Measurements from ENCODE around the gene RCL1. TPM values are rescaled to one million over a fixed set of nuclear protein-coding genes. Genes with fewer than 3 reads are reported as not detected.
"Not testable (repeated sequence)": the region's sequence is repeated elsewhere in the genome, so short reads cannot be mapped to it uniquely, and the experiment has no call there.

The RCL1 gene
- total RNA-seq, 1 donor from 2014 or later = 34.5 TPM

DNA sequence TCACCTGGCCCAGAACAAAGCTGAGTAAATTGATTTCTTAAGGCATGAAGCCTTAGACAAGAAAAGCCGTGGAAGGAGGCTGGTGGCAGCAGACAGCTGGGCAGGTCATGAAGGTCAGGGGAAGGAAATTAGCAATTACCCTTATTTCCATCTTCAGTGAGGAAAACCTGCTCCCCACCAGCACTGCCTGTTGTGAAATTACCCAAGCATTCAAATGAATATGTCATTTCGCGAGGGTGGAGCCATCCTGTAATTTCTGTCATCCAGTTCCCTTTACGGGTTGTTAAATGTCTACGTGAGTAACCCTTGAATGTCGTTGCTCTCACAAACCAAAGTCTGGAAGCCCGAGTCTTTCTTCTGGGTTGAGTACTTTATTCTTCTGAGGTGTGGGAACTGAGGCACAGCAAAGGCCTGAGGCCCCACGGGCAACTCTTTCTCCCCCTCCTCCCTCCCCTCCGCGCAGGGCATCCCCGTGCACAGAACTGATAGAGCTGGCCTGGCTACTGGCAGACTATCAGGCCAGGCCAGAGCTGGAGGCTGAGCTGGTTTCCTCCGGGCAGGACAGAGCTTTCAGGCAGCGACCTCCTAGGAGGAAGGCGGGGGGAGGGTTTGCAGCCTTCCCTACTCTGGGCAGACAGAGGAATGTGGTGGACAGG lies 29.7 kb upstream of the RCL1 start:
- peak overlapping the region; percentile 63 for H3K4me3 Mint-ChIP-seq (ENCODE audit: low read depth)
- no peak for DNase-seq (ENCODE audit: low spot score)
- intact Hi-C loops (cut with micrococcal nuclease) = loop anchor here (1.0 to 5.0 kb wide), 6 partner anchors 70 to 838 kb away; partner anchors contain the start of gene PLGRKT
- H3K36me3 Mint-ChIP-seq (ENCODE audit: low read depth) = no peaks in the 10 kb centered on the region
- peak overlapping the region; percentile 78 for H3K27ac Mint-ChIP-seq
- no peaks in the 10 kb centered on the region for H3K9me3 Mint-ChIP-seq
- peaks cover 12% of the 10 kb centered on the region for H3K4me1 Mint-ChIP-seq (ENCODE audit: low read depth)
- H3K27me3 Mint-ChIP-seq (ENCODE audit: low read depth) = peaks cover 7% of the 10 kb centered on the region

- Mint-ChIP-seq H3K4me3 (ENCODE audit: low read depth) (no peak overlapping the region), H3K36me3 (ENCODE audit: low read depth) (no peaks in the 10 kb centered on the region), H3K4me1 (ENCODE audit: low read depth) (peaks cover 13% of the 10 kb centered on the region), H3K27ac (no peak overlapping the region), H3K9me3 (no peaks in the 10 kb centered on the region), H3K27me3 (ENCODE audit: low read depth) (peaks cover 7% of the 10 kb centered on the region)
- intact Hi-C loops (cut with micrococcal nuclease) = loop anchor here (5.0 kb wide), 2 partner anchors 303 to 673 kb away; partner anchors contain the start of gene PLGRKT
- DNase-seq (ENCODE audit: low spot score) = no peak
Observed at GRCh38 chr9:4764033-4764432, 28.7 kb upstream of the RCL1 start.

DNA sequence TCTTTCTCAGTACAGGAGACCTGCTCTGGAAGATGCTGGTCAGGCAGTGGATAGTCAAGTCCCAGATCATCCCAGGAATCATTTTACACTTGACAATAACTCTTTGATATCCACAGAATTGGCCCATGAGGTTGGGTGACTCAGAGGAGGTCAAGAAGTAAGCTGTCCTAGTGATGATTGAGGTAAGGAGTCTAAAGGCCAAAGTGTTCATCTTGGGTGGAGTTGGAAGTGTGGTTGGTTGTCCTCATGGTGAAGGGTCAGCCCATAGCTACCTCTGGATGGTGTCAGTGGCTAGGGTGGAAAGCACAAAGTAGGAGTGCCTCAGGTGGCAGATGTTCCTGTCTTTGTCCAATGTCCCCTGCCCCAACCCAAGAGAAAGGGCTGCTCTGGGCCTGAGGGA lies 24.1 kb upstream of the RCL1 start:
- DNase-seq (ENCODE audit: low spot score) = no peak
- Mint-ChIP-seq H3K36me3 (ENCODE audit: low read depth) (no peaks in the 10 kb centered on the region), H3K27me3 (ENCODE audit: low read depth) (no peaks in the 10 kb centered on the region), H3K4me3 (ENCODE audit: low read depth) (no peak overlapping the region), H3K9me3 (no peaks in the 10 kb centered on the region), H3K4me1 (ENCODE audit: low read depth) (peaks cover 12% of the 10 kb centered on the region), H3K27ac (no peak overlapping the region)
- intact Hi-C loops (cut with micrococcal nuclease) = no loop called here

GRCh38 chr9:4769321-4770080 lies 23.2 kb upstream of the RCL1 start:
- DNase-seq (ENCODE audit: low spot score) = no peak
- intact Hi-C loops (cut with micrococcal nuclease) = no loop called here
- no peaks in the 10 kb centered on the region for H3K27me3 Mint-ChIP-seq (ENCODE audit: low read depth)
- H3K36me3 Mint-ChIP-seq (ENCODE audit: low read depth) = no peaks in the 10 kb centered on the region
- no peaks in the 10 kb centered on the region for H3K9me3 Mint-ChIP-seq
- H3K4me1 Mint-ChIP-seq (ENCODE audit: low read depth) = peaks cover 12% of the 10 kb centered on the region
- no peak overlapping the region for H3K4me3 Mint-ChIP-seq (ENCODE audit: low read depth)
- H3K27ac Mint-ChIP-seq = no peak overlapping the region

DNA sequence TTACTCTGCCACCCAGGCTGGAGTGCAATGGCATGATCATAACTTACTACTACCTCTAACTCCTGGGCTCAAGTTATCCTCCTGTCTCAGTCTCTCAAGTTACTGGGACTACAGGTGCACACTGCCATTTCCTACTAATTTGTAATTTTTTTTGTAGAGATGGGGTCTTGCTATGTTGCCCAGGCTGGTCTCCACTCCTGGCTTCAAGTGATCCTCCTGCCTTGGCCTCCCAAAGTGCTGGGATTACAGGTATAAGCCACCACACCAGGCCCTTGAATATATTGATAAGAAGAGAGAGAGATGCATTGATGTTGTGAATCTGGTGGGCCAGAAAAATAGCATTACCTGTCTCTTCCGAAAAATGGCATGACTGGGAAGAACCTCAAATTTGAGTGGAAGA lies 21.0 kb upstream of the RCL1 start:
- H3K4me1 Mint-ChIP-seq (ENCODE audit: low read depth) = peaks cover 12% of the 10 kb centered on the region

DNA sequence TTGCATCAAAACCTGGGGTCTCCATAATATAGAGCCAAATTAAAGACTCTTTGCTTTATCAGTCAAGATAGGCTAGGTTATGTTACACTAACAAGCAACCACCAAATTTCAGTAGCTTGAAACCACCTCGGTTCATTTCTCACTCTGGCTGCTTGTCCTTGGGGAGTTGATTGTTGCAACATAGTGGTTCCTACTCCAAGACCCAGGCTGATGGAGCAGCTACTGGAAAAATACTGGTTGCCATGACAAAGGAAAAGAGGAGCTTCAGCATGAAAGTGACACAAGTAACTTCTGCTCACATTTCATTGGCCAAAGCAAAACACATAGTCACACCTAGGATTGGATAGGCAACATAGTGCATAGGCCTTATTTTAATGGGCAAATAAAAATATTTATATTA lies 18.5 kb upstream of the RCL1 start:
- Mint-ChIP-seq H3K4me1 (ENCODE audit: low read depth) (peaks cover 10% of the 10 kb centered on the region), H3K27me3 (ENCODE audit: low read depth) (no peaks in the 10 kb centered on the region), H3K4me3 (ENCODE audit: low read depth) (no peak overlapping the region), H3K27ac (no peak overlapping the region), H3K36me3 (ENCODE audit: low read depth) (no peaks in the 10 kb centered on the region), H3K9me3 (no peaks in the 10 kb centered on the region)
- intact Hi-C loops (cut with micrococcal nuclease) = no loop called here
- DNase-seq (ENCODE audit: low spot score) = no peak

More for the DNA sequence above, 21.0 kb upstream of the RCL1 start:
- no peak for DNase-seq (ENCODE audit: low spot score)
- no peaks in the 10 kb centered on the region for H3K36me3 Mint-ChIP-seq (ENCODE audit: low read depth)
- intact Hi-C loops (cut with micrococcal nuclease) = no loop called here
- no peaks in the 10 kb centered on the region for H3K27me3 Mint-ChIP-seq (ENCODE audit: low read depth)
- no peaks in the 10 kb centered on the region for H3K9me3 Mint-ChIP-seq
- no peak overlapping the region for H3K4me3 Mint-ChIP-seq (ENCODE audit: low read depth)
- no peak overlapping the region for H3K27ac Mint-ChIP-seq

DNA sequence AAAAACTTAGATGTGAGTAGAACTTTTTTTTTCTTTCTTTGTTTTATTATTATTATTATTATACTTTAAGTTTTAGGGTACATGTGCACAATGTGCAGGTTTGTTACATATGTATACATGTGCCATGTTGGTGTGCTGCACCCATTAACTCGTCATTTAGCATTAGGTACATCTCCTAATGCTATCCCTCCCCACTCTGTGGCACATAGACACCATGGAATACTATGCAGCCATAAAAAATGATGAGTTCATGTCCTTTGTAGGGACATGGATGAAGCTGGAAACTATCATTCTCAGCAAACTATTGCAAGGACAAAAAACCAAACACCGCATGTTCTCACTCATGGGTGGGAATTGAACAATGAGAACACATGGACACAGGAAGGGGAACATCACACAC lies 17.8 kb upstream of the RCL1 start:
- intact Hi-C loops (cut with micrococcal nuclease); H3K36me3 Mint-ChIP-seq (ENCODE audit: low read depth); H3K4me3 Mint-ChIP-seq (ENCODE audit: low read depth); H3K27ac Mint-ChIP-seq; H3K4me1 Mint-ChIP-seq (ENCODE audit: low read depth); DNase-seq (ENCODE audit: low spot score); H3K27me3 Mint-ChIP-seq (ENCODE audit: low read depth); H3K9me3 Mint-ChIP-seq: not testable (repeated sequence)

GRCh38 chr9:4780651-4781050 lies 12.1 kb upstream of the RCL1 start:
- H3K4me1 Mint-ChIP-seq (ENCODE audit: low read depth) = no peaks in the 10 kb centered on the region
- H3K9me3 Mint-ChIP-seq = no peaks in the 10 kb centered on the region
- no peak for DNase-seq (ENCODE audit: low spot score)
- no peak overlapping the region for H3K4me3 Mint-ChIP-seq (ENCODE audit: low read depth)
- H3K36me3 Mint-ChIP-seq (ENCODE audit: low read depth) = no peaks in the 10 kb centered on the region
- H3K27ac Mint-ChIP-seq = no peak overlapping the region
- intact Hi-C loops (cut with micrococcal nuclease) = no loop called here
- H3K27me3 Mint-ChIP-seq (ENCODE audit: low read depth) = peaks cover 9% of the 10 kb centered on the region

- no peak overlapping the region for H3K27ac Mint-ChIP-seq
- no peaks in the 10 kb centered on the region for H3K36me3 Mint-ChIP-seq (ENCODE audit: low read depth)
- no peaks in the 10 kb centered on the region for H3K9me3 Mint-ChIP-seq
- no peak for DNase-seq (ENCODE audit: low spot score)
- no peaks in the 10 kb centered on the region for H3K4me1 Mint-ChIP-seq (ENCODE audit: low read depth)
- intact Hi-C loops (cut with micrococcal nuclease) = no loop called here
- peaks cover 9% of the 10 kb centered on the region for H3K27me3 Mint-ChIP-seq (ENCODE audit: low read depth)
- no peak overlapping the region for H3K4me3 Mint-ChIP-seq (ENCODE audit: low read depth)
Observed at GRCh38 chr9:4781408-4781807, 11.3 kb upstream of the RCL1 start.

DNA sequence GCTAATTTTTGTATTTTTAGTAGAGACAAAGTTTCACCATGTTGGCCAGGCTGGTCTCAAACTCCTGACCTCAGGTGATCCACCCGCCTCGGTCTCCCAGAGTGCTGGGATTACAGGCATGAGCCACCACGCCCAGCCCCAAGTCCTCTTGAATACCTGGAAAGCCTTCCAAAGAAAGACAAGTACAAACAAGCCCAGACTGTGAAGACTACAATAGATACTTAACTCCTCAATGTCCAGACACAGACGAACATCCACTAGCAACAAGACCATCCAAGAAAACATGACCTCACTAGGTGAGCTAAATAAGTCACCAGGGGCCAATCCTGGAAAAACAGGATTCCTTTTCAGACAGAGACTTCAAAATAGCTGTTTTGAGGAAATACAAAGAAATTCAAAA lies 9.6 kb upstream of the RCL1 start:
- H3K4me3 Mint-ChIP-seq (ENCODE audit: low read depth); H3K9me3 Mint-ChIP-seq; intact Hi-C loops (cut with micrococcal nuclease); H3K27ac Mint-ChIP-seq; H3K36me3 Mint-ChIP-seq (ENCODE audit: low read depth); H3K4me1 Mint-ChIP-seq (ENCODE audit: low read depth); DNase-seq (ENCODE audit: low spot score): not testable (repeated sequence)
- H3K27me3 Mint-ChIP-seq (ENCODE audit: low read depth) = peaks cover 13% of the 10 kb centered on the region

GRCh38 chr9:4784403-4784802 lies 8.3 kb upstream of the RCL1 start:
- H3K4me1 Mint-ChIP-seq (ENCODE audit: low read depth) = peaks cover 7% of the 10 kb centered on the region
- H3K36me3 Mint-ChIP-seq (ENCODE audit: low read depth) = no peaks in the 10 kb centered on the region
- no peak overlapping the region for H3K4me3 Mint-ChIP-seq (ENCODE audit: low read depth)
- H3K27ac Mint-ChIP-seq = no peak overlapping the region
- no peaks in the 10 kb centered on the region for H3K9me3 Mint-ChIP-seq
- intact Hi-C loops (cut with micrococcal nuclease) = no loop called here
- peaks cover 13% of the 10 kb centered on the region for H3K27me3 Mint-ChIP-seq (ENCODE audit: low read depth)
- DNase-seq (ENCODE audit: low spot score) = no peak

DNA sequence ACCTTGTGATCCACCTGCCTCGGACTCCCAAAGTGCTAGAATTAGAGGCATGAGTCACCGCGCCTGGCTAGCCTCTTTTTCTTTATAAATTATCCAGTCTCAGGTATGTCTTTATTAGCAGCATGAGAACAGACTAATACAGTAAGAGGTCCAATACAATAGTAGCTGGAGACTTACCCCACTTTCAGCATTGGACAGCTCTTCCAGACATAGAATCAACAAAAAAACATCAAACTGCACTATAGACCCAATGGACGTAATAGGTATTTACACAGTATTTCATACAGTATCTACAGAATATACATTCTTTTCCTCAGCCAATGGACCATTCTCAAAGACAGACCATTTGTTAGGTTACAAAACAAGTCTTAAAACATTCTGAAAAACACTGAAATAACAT lies 6.1 kb upstream of the RCL1 start:
- Mint-ChIP-seq H3K27ac (no peak overlapping the region), H3K36me3 (ENCODE audit: low read depth) (no peaks in the 10 kb centered on the region), H3K4me3 (ENCODE audit: low read depth) (no peak overlapping the region), H3K4me1 (ENCODE audit: low read depth) (peaks cover 18% of the 10 kb centered on the region), H3K9me3 (no peaks in the 10 kb centered on the region), H3K27me3 (ENCODE audit: low read depth) (peaks cover 15% of the 10 kb centered on the region)
- no peak for DNase-seq (ENCODE audit: low spot score)
- intact Hi-C loops (cut with micrococcal nuclease) = no loop called here

DNA sequence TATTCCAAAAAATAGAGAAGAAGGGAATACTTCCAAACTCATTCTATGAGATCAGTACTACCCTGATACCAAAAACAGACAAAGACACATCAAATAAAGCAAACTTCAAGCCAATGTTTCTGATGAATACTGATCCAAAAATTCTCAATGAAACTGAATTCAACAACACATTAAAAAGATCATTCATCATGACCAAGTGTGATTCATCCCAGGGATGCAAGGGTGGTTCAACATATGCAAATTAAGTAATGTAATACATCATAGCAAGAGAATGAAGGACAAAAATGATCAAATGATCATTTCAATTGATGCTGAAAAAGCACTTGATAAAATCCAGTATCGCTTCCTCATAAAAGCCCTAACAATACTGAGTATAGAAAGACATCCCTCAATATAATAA lies 4.9 kb upstream of the RCL1 start:
- H3K27me3 Mint-ChIP-seq (ENCODE audit: low read depth) = peaks cover 15% of the 10 kb centered on the region
- peaks cover 24% of the 10 kb centered on the region for H3K4me1 Mint-ChIP-seq (ENCODE audit: low read depth)
- no peaks in the 10 kb centered on the region for H3K9me3 Mint-ChIP-seq
- no peak overlapping the region for H3K27ac Mint-ChIP-seq
- no peaks in the 10 kb centered on the region for H3K36me3 Mint-ChIP-seq (ENCODE audit: low read depth)
- H3K4me3 Mint-ChIP-seq (ENCODE audit: low read depth) = no peak overlapping the region
- no peak for DNase-seq (ENCODE audit: low spot score)
- intact Hi-C loops (cut with micrococcal nuclease) = no loop called here

Measured in activated T-helper 2 cell treated with anti-CD3 and anti-CD28 coated beads, Interferon-gamma antibody, Interleukin-2, Interleukin-4, amounts not matched to agents 10 μg/mL and 5 μg/mL and 100 μg/mL, durations not matched to agents 14 hours and 24 hours and 36 hours (primary cell).